Measurements from ENCODE around the gene RAB12.

RAB12 gene

GRCh38 chr18:8627540-8627939 is 18.3 kb downstream of the RAB12 start:
- no peak for DNase-seq (ENCODE audit: low read depth)
- H3K4me3 ChIP-seq (ENCODE audit: control insufficient read depth, low read depth, low read length): no peak overlapping the region
- TF ChIP-seq, protein P1, sequence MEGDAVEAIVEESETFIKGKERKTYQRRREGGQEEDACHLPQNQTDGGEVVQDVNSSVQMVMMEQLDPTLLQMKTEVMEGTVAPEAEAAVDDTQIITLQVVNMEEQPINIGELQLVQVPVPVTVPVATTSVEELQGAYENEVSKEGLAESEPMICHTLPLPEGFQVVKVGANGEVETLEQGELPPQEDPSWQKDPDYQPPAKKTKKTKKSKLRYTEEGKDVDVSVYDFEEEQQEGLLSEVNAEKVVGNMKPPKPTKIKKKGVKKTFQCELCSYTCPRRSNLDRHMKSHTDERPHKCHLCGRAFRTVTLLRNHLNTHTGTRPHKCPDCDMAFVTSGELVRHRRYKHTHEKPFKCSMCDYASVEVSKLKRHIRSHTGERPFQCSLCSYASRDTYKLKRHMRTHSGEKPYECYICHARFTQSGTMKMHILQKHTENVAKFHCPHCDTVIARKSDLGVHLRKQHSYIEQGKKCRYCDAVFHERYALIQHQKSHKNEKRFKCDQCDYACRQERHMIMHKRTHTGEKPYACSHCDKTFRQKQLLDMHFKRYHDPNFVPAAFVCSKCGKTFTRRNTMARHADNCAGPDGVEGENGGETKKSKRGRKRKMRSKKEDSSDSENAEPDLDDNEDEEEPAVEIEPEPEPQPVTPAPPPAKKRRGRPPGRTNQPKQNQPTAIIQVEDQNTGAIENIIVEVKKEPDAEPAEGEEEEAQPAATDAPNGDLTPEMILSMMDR (IDR thresholded peaks at IDR 0.05; ENCODE audit: control insufficient read depth, insufficient read depth, low read depth, low read length, missing control alignments): no peak

DNA sequence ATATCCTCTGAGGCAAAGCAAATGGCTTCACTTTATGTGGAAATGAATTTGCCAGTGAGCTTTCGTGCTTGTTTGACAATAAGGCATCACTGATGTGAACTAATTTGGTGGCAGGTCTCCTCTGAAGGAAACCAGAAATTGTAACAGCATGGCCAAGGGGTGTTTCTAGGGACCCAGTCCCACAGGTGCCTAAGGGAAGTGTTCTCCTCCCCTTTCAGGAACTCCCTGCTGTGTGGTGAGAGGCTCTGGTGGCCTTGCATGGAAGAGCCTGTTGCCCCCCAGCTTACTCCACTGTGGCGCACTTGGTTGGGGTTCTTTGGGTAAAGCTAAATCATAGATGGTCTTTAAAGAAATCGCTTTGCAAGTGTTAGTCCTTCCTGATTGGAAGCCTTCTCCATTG is 20.4 kb downstream of the RAB12 start:
- DNase-seq (ENCODE audit: low read depth): no peak
- no peak overlapping the region for H3K4me3 ChIP-seq (ENCODE audit: control insufficient read depth, low read depth, low read length)
- TF ChIP-seq, protein P1 (IDR thresholded peaks at IDR 0.05; ENCODE audit: control insufficient read depth, insufficient read depth, low read depth, low read length, missing control alignments): no peak

DNA sequence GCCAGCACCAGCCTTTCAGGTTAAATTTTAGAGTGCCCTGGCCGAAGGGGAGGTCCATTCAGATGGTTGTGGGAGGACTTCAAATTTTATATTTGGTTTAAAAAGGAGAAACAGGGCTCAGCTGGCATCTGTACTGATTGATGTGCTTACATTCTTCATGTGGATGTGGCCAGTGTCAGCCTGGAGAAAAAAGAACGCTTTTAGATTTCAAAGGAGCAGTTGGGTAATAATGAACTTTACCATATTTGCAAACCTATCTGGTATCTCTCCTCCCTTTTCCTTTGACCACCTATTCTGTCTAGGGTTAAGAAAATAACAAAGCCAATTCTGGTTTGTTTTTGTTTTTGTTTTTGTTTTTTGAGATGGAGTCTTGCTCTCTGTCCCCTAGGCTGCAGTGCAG is 21.3 kb downstream of the RAB12 start:
- no peak for DNase-seq (ENCODE audit: low read depth)
- TF ChIP-seq, protein P1 (IDR thresholded peaks at IDR 0.05; ENCODE audit: control insufficient read depth, insufficient read depth, low read depth, low read length, missing control alignments): no peak
- no peak overlapping the region for H3K4me3 ChIP-seq (ENCODE audit: control insufficient read depth, low read depth, low read length)

GRCh38 chr18:8631265-8631664 is 22.0 kb downstream of the RAB12 start:
- DNase-seq (ENCODE audit: low read depth): no peak
- H3K4me3 ChIP-seq (ENCODE audit: control insufficient read depth, low read depth, low read length): no peak overlapping the region
- TF ChIP-seq, protein P1 (IDR thresholded peaks at IDR 0.05; ENCODE audit: control insufficient read depth, insufficient read depth, low read depth, low read length, missing control alignments): no peak

GRCh38 chr18:8632386-8632785 is 23.1 kb downstream of the RAB12 start:
- no peak for DNase-seq (ENCODE audit: low read depth)
- H3K4me3 ChIP-seq (ENCODE audit: control insufficient read depth, low read depth, low read length): no peak overlapping the region
- TF ChIP-seq, protein P1 (IDR thresholded peaks at IDR 0.05; ENCODE audit: control insufficient read depth, insufficient read depth, low read depth, low read length, missing control alignments): no peak

- DNase-seq (ENCODE audit: low read depth): no peak
- no peak overlapping the region for H3K4me3 ChIP-seq (ENCODE audit: control insufficient read depth, low read depth, low read length)
- TF ChIP-seq, protein P1 (IDR thresholded peaks at IDR 0.05; ENCODE audit: control insufficient read depth, insufficient read depth, low read depth, low read length, missing control alignments): no peak
Measured at GRCh38 chr18:8634508-8634907, 25.3 kb downstream of the RAB12 start.

- no peak for DNase-seq (ENCODE audit: low read depth)
- TF ChIP-seq, protein P1 (IDR thresholded peaks at IDR 0.05; ENCODE audit: control insufficient read depth, insufficient read depth, low read depth, low read length, missing control alignments): no peak
- H3K4me3 ChIP-seq (ENCODE audit: control insufficient read depth, low read depth, low read length): no peak overlapping the region
Measured at GRCh38 chr18:8635087-8635486, 25.9 kb downstream of the RAB12 start.

All from AG09309 (cell line).